ENCODE results near the gene OGFR.

- TF ChIP-seq, protein P1, sequence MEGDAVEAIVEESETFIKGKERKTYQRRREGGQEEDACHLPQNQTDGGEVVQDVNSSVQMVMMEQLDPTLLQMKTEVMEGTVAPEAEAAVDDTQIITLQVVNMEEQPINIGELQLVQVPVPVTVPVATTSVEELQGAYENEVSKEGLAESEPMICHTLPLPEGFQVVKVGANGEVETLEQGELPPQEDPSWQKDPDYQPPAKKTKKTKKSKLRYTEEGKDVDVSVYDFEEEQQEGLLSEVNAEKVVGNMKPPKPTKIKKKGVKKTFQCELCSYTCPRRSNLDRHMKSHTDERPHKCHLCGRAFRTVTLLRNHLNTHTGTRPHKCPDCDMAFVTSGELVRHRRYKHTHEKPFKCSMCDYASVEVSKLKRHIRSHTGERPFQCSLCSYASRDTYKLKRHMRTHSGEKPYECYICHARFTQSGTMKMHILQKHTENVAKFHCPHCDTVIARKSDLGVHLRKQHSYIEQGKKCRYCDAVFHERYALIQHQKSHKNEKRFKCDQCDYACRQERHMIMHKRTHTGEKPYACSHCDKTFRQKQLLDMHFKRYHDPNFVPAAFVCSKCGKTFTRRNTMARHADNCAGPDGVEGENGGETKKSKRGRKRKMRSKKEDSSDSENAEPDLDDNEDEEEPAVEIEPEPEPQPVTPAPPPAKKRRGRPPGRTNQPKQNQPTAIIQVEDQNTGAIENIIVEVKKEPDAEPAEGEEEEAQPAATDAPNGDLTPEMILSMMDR (IDR thresholded peaks at IDR 0.05), result no peak
- TF ChIP-seq EP300 (IDR thresholded peaks at IDR 0.05), result no peak
Measured at GRCh38 chr20:62854121-62854520, 49.5 kb downstream of the OGFR start.
